H9 (cell line): Measurements from ENCODE around the gene RPRD2. TPM values are rescaled to one million over a fixed set of nuclear protein-coding genes. Genes with fewer than 3 reads are reported as not detected.
A peak's percentile ranks its signal among the peaks of the same experiment; 100 is the strongest.

Source experiments
- DNase-seq: peaks from one replicate; pipeline ENCODE4 v3.0.0-alpha.2; 2017
- H2AFZ ChIP-seq: one replicate; pipeline ENCODE4 v1.6.1; 2013; ENCODE audit warnings: mild to moderate bottlenecking, low read length, control low read depth, moderate library complexity
- H2AK5ac ChIP-seq: 2 replicates; pipeline ENCODE4 v1.6.1; 2013; ENCODE audit warnings: low read length, control low read depth, mixed read lengths; ENCODE audit not compliant: insufficient read length
- H2BK120ac ChIP-seq: one replicate; pipeline ENCODE4 v1.6.1; 2013; ENCODE audit warnings: low read depth, mild to moderate bottlenecking, low read length, control low read depth, inconsistent platforms; ENCODE audit not compliant: poor library complexity, severe bottlenecking
- H2BK12ac ChIP-seq: 2 replicates; pipeline ENCODE4 v1.6.1; 2013; ENCODE audit warnings: low read length, control low read depth, mixed read lengths, low read depth; ENCODE audit not compliant: insufficient read length
- H2BK15ac ChIP-seq: 2 replicates; pipeline ENCODE4 v1.6.1; 2013; ENCODE audit warnings: low read depth, low read length, control low read depth
- H2BK20ac ChIP-seq: one replicate; pipeline ENCODE4 v1.6.1; 2013; ENCODE audit warnings: low read depth, mild to moderate bottlenecking, low read length, control low read depth, inconsistent platforms; ENCODE audit not compliant: poor library complexity, severe bottlenecking
- H2BK5ac ChIP-seq: 2 replicates; pipeline ENCODE4 v1.6.1; 2013; ENCODE audit warnings: low read length, control low read depth, mixed read lengths; ENCODE audit not compliant: insufficient read length
- H3K14ac ChIP-seq: 2 replicates; pipeline ENCODE4 v1.6.1; 2013; ENCODE audit warnings: low read length, control low read depth; ENCODE audit not compliant: insufficient read depth
- H3K18ac ChIP-seq: 2 replicates; pipeline ENCODE4 v1.6.1; 2013; ENCODE audit warnings: low read depth, mild to moderate bottlenecking, mixed read lengths, low read length, control low read depth; ENCODE audit not compliant: insufficient read length
- H3K23ac ChIP-seq: 2 replicates; pipeline ENCODE4 v1.6.1; 2013; ENCODE audit warnings: low read length, control low read depth, mixed read lengths, low read depth; ENCODE audit not compliant: insufficient read length
- H3K23me2 ChIP-seq: 2 replicates; pipeline ENCODE4 v1.6.1; 2013; ENCODE audit warnings: low read depth, mild to moderate bottlenecking, mixed read lengths, low read length, control low read depth; ENCODE audit not compliant: insufficient read length, poor library complexity, severe bottlenecking
- H3K27ac ChIP-seq: 2 replicates; pipeline ENCODE4 v1.5.1; 2013; ENCODE audit warnings: low read length, control low read depth, mixed read lengths, low read depth; ENCODE audit not compliant: insufficient read length
- H3K27me3 ChIP-seq: 2 replicates; pipeline ENCODE4 v1.6.1; 2013; ENCODE audit warnings: low read length, control low read depth, inconsistent platforms; ENCODE audit not compliant: insufficient read depth
- H3K4ac ChIP-seq: 2 replicates; pipeline ENCODE4 v1.6.1; 2013; ENCODE audit warnings: low read depth, mild to moderate bottlenecking, control low read depth, inconsistent platforms, low read length, moderate library complexity
- H3K4me1 ChIP-seq: 2 replicates; pipeline ENCODE4 v1.6.1; 2013; ENCODE audit warnings: low read length, control low read depth, inconsistent platforms; ENCODE audit not compliant: insufficient read depth
- H3K4me2 ChIP-seq: 2 replicates; pipeline ENCODE4 v1.6.1; 2013; ENCODE audit warnings: low read length, control low read depth, mixed read lengths; ENCODE audit not compliant: insufficient read length, insufficient read depth
- H3K56ac ChIP-seq: 2 replicates; pipeline ENCODE4 v1.6.1; 2013; ENCODE audit warnings: low read depth, mild to moderate bottlenecking, mixed read lengths, low read length, control low read depth; ENCODE audit not compliant: insufficient read length
- H3K79me1 ChIP-seq: 2 replicates; pipeline ENCODE4 v1.6.1; 2013; ENCODE audit warnings: low read depth, mild to moderate bottlenecking, moderate library complexity, low read length, control low read depth, inconsistent platforms; ENCODE audit not compliant: insufficient read depth, poor library complexity, severe bottlenecking
- H3K79me2 ChIP-seq: 2 replicates; pipeline ENCODE4 v1.6.1; 2013; ENCODE audit warnings: low read length, control low read depth, inconsistent platforms; ENCODE audit not compliant: insufficient read depth
- H3K9ac ChIP-seq: 2 replicates; pipeline ENCODE4 v1.6.1; 2013; ENCODE audit warnings: low read length, control low read depth, mixed read lengths; ENCODE audit not compliant: insufficient read length; ENCODE audit errors: extremely low read depth
- H3K9me3 ChIP-seq: one replicate; pipeline ENCODE4 v1.6.1; 2013; ENCODE audit warnings: low read depth, low read length, inconsistent platforms; ENCODE audit not compliant: control insufficient read depth
- H3T11ph ChIP-seq: one replicate; pipeline ENCODE4 v1.6.1; 2013; ENCODE audit warnings: mild to moderate bottlenecking, low read length, control low read depth, inconsistent platforms
- H4K20me1 ChIP-seq: one replicate; pipeline ENCODE4 v1.6.1; 2013; ENCODE audit not compliant: control insufficient read depth, insufficient read length, insufficient read depth
- H4K5ac ChIP-seq: 2 replicates; pipeline ENCODE4 v1.6.1; 2013; ENCODE audit warnings: low read depth, mild to moderate bottlenecking, mixed read lengths, low read length, control low read depth; ENCODE audit not compliant: insufficient read length
- H4K8ac ChIP-seq: replicated peaks from 2 replicates; pipeline ENCODE4 v1.6.1; 2013; ENCODE audit warnings: low read length, control low read depth, mixed read lengths, low read depth; ENCODE audit not compliant: insufficient read length
- H4K91ac ChIP-seq: 2 replicates; pipeline ENCODE4 v1.6.1; 2013; ENCODE audit warnings: low read depth, mild to moderate bottlenecking, moderate library complexity, mixed read lengths, low read length, control low read depth; ENCODE audit not compliant: insufficient read length
- H3K27ac Mint-ChIP-seq, 3 experiments: 2 replicates in 2 of 3; 3 replicates in 1 of 3; pipeline ENCODE4 v1.8.0; 2020 to 2021; ENCODE audit warnings: mixed read lengths in 3 of 3, mild to moderate bottlenecking in 1 of 3, moderate library complexity in 1 of 3
- H3K27me3 Mint-ChIP-seq: 2 replicates; pipeline ENCODE4 v1.8.0; 2021; ENCODE audit warnings: low read depth, mild to moderate bottlenecking, moderate library complexity, mixed read lengths
- H3K36me3 Mint-ChIP-seq, 3 experiments: 2 replicates in 2 of 3; 3 replicates in 1 of 3; pipeline ENCODE4 v1.8.0; 2020 to 2021; ENCODE audit warnings: low read depth in 3 of 3, mixed read lengths in 3 of 3; ENCODE audit not compliant: insufficient read depth in 1 of 3
- H3K4me1 Mint-ChIP-seq, 2 experiments: 2 replicates each; pipeline ENCODE4 v1.8.0; 2020; ENCODE audit warnings: mixed read lengths in 2 of 2
- H3K4me3 Mint-ChIP-seq, 2 experiments: 2 replicates in 1 of 2; 3 replicates in 1 of 2; pipeline ENCODE4 v1.8.0; 2020 to 2021; ENCODE audit warnings: mild to moderate bottlenecking in 2 of 2, mixed read lengths in 2 of 2, moderate library complexity in 1 of 2
- H3K9me3 Mint-ChIP-seq, 2 experiments: 2 replicates in 1 of 2; 3 replicates in 1 of 2; pipeline ENCODE4 v1.8.0; 2020; ENCODE audit warnings: mild to moderate bottlenecking in 2 of 2, mixed read lengths in 2 of 2, moderate library complexity in 1 of 2
- CTCF ChIP-seq: fragments of 200-600 bp; sonication (generic); conservative IDR thresholded peaks from 3 replicates; pipeline ENCODE4 v1.8.0; 2021; ENCODE audit warnings: antibody characterized with exemption, mild to moderate bottlenecking
- WGBS: extraction: QIAGEN DNeasy Blood & Tissue Kit; methylation state at CpG from one replicate; pipeline ENCODE4 v1.1.7; 2013; ENCODE audit warnings: missing lambda C conversion rate, low lambda C conversion rate, mixed read lengths; ENCODE audit not compliant: insufficient read length; ENCODE audit errors: extremely low coverage; 5-methylcytosine and 5-hydroxymethylcytosine counted together
- total RNA-seq: library from RNA; stranded (reverse); gene quantifications from 2 replicates; pipeline ENCODE4 v1.2.1, GENCODE V29; 2021

The RPRD2 gene
- total RNA-seq, 1 experiment from 2014 or later, result 39.0 TPM

- no peak overlapping the region for H2AFZ ChIP-seq
- H4K5ac ChIP-seq, result no peak overlapping the region
- peaks cover 1% of the 10 kb centered on the region; the same call in 1 of the 2 replicates for H3K27me3 Mint-ChIP-seq
- H3K23me2 ChIP-seq, result peaks cover 12% of the 10 kb centered on the region
- no peak for DNase-seq
- no peak overlapping the region for H3K27ac ChIP-seq
- no peaks in the 10 kb centered on the region for H3K27me3 ChIP-seq
- no peaks in the 10 kb centered on the region for H3K79me1 ChIP-seq
- H3K4me1 Mint-ChIP-seq, result peaks cover 9 to 15% of the 10 kb centered on the region in 2 experiments
- no peak overlapping the region for H3K4me2 ChIP-seq
- no CpG with 5 or more reads among the region's 9 CpGs for WGBS
- no peak overlapping the region for H4K8ac ChIP-seq
- no peak overlapping the region for H4K91ac ChIP-seq
- no peaks in the 10 kb centered on the region for H3K79me2 ChIP-seq
- no peaks in the 10 kb centered on the region for H3K9me3 Mint-ChIP-seq
- H4K20me1 ChIP-seq, result peaks cover 2% of the 10 kb centered on the region
- no peak overlapping the region for H3K27ac Mint-ChIP-seq
- H3K23ac ChIP-seq, result no peak overlapping the region
- no peak overlapping the region for H3T11ph ChIP-seq
- no peak overlapping the region for H2BK12ac ChIP-seq
- H3K4ac ChIP-seq, result no peak overlapping the region
- H2BK5ac ChIP-seq, result no peak overlapping the region
- H2BK15ac ChIP-seq, result no peak overlapping the region
- peak overlapping the region; percentile 91 for H3K4me3 Mint-ChIP-seq
- no peak overlapping the region for H2BK20ac ChIP-seq
- H3K56ac ChIP-seq, result no peak overlapping the region
- no peak overlapping the region for H2BK120ac ChIP-seq
- no peak overlapping the region for H2AK5ac ChIP-seq
- H3K36me3 Mint-ChIP-seq, result peaks cover 0 to 11% (median 0%) of the 10 kb centered on the region in 3 experiments; a peak in 4 of 7 replicates
- no peak overlapping the region for H3K14ac ChIP-seq
- H3K4me1 ChIP-seq, result peaks cover 2% of the 10 kb centered on the region; the same call in 1 of the 2 replicates
- no peaks in the 10 kb centered on the region for H3K9me3 ChIP-seq
- H3K9ac ChIP-seq, result no peak overlapping the region
- no peak overlapping the region for H3K18ac ChIP-seq
- TF ChIP-seq CTCF, result no peak
Observed at GRCh38 chr1:150514260-150514659, 150.3 kb downstream of the RPRD2 start.
